ENCODE measurements around the gene CCDC177.

CCDC177 gene

DNA sequence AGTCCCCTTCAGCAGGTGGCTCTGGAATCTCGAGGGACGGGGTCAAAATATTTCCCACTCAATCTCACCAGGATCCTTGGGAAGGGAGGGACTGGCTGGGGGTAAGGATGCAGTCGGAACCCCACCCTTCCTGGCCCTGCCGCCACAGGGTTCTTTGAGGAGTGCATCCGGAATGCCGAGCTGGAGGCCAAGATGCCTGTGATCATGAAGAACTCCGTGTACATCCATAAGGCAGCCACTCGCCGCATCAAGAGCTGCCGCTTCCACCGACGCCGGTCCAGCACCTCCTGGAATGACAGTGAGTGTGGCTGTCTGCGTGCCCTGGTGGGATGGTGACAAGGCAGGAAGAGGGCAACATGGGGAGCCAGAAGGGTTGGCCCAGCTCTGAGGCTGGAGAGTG, 47.0 kb downstream of the CCDC177 start:
- no peak for DNase-seq

DNA sequence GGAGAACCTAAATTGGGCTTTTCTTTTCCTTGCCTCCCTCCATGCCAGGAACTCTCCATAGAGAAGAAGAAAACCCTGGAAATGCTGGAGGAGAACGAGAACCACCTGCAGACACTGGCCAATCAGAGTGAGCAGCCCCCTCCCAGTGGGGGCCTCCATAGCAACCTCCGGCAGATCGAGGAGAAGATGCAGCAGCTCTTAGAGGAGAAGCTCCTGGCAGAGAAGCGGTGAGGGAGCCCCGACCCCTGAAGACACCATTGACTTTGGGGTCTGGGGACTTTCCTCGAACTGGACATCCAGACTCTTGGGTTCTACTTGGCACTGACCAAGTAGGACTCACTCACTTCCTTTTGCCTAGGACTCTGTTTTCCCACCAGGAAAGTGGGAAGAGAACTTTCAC, 48.8 kb downstream of the CCDC177 start:
- DNase-seq = no peak

DNA sequence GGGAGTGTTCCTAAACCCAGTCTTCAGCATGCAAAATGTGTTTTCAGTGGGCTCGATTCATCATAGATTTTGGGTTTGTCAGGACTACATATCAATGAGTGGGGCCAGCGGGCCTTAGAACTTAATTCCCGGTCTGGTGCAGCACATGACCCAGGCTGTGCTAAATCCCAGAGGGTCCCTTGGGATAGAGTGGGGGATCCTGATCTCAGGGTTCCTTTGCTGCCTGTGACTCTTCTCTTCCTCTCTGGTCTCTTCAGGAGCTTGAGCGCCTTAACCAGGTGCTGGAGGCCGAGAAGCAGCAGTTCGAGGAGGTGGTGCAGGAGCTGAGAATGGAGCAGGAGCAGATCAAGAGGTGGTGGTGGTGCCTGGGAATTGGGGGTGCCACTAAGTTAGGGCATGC, 52.6 kb downstream of the CCDC177 start:
- DNase-seq = no peak

All from activated CD4-positive, alpha-beta T cell treated with anti-CD3 and anti-CD28 coated beads, Interleukin-2, Interleukin-6, amounts not matched to agents 100 ng/mL and 50 ng/mL, durations not matched to agents 16 hours and 8 hours (primary cell).